Right atrium auricular region (tissue), 2 donors: ENCODE data around the gene DMD. TPM values are rescaled to one million over a fixed set of nuclear protein-coding genes. Genes with fewer than 3 reads are reported as not detected.

Experiments
- DNase-seq: peaks from one replicate; pipeline ENCODE4 v3.0.0-alpha.2; 2019; ENCODE audit warnings: low spot score
- H3K27ac ChIP-seq, 2 donors: fragments of 200-600 bp; sonication (generic); 1 replicate in 1 of 2; 2 replicates in 1 of 2; pipeline ENCODE4 v1.5.1; 2016 to 2019
- H3K27me3 ChIP-seq, 2 donors: fragments of 200-600 bp; sonication (generic); one replicate each; pipeline versions ENCODE4 v1.5.1 to v1.6.0; 2017 to 2019
- H3K36me3 ChIP-seq: fragments of 200-600 bp; sonication (generic); one replicate; pipeline ENCODE4 v1.5.1; 2016
- H3K4me1 ChIP-seq, 2 donors: fragments of 200-600 bp; sonication (generic); one replicate each; pipeline versions ENCODE4 v1.5.1 to v1.6.0; 2017 to 2019
- H3K4me3 ChIP-seq, 2 donors: fragments of 200-600 bp; sonication (generic); 1 replicate in 1 of 2; 2 replicates in 1 of 2; pipeline ENCODE4 v1.5.1; 2017 to 2019; ENCODE audit warnings: mild to moderate bottlenecking in 1 of 2, moderate library complexity in 1 of 2
- H3K9me3 ChIP-seq, 2 donors: fragments of 200-600 bp; sonication (generic); one replicate each; pipeline ENCODE4 v1.5.1; 2019
- CTCF ChIP-seq, 2 donors: fragments of 200-600 bp; sonication (generic); IDR thresholded peaks; one replicate each; pipeline ENCODE4 v1.5.1; 2019; ENCODE audit warnings: antibody characterized with exemption in 2 of 2
- total RNA-seq, 2 donors: library from RNA; depleted of rRNA; stranded (reverse); fragments of >200 nt; gene quantifications; one replicate each; pipeline ENCODE4 v1.1.0, GENCODE V29; 2016

The DMD gene
- total RNA-seq, 2 donors from 2014 or later: 111 to 135 TPM

- Histone ChIP-seq H3K9me3 (no peaks in the 10 kb centered on the region), H3K27me3 (no peaks in the 10 kb centered on the region), H3K36me3 (no peaks in the 10 kb centered on the region), H3K27ac (no peak overlapping the region), H3K4me3 (no peak overlapping the region), H3K4me1 (no peaks in the 10 kb centered on the region)
- no peak for DNase-seq
- TF ChIP-seq CTCF (IDR thresholded peaks at IDR 0.05): no peak
These were observed 1578.0 kb downstream of the DMD start for GRCh38 chrX:31633349-31633748.

- no peak for TF ChIP-seq CTCF (IDR thresholded peaks at IDR 0.05)
- no peaks in the 10 kb centered on the region for H3K9me3 ChIP-seq
- no peak overlapping the region for H3K27ac ChIP-seq
- H3K27me3 ChIP-seq: no peaks in the 10 kb centered on the region
- H3K4me1 ChIP-seq: no peaks in the 10 kb centered on the region
- no peak for DNase-seq
- H3K36me3 ChIP-seq: no peaks in the 10 kb centered on the region
- H3K4me3 ChIP-seq: no peak overlapping the region
These were observed 1582.2 kb downstream of the DMD start for GRCh38 chrX:31629195-31629594.

- Histone ChIP-seq H3K9me3 (no peaks in the 10 kb centered on the region), H3K4me1 (no peaks in the 10 kb centered on the region), H3K36me3 (no peaks in the 10 kb centered on the region), H3K27me3 (no peaks in the 10 kb centered on the region), H3K4me3 (no peak overlapping the region), H3K27ac (no peak overlapping the region)
- no peak for TF ChIP-seq CTCF (IDR thresholded peaks at IDR 0.05)
- DNase-seq: no peak
These were observed 1602.2 kb downstream of the DMD start for GRCh38 chrX:31609130-31609529.

GRCh38 chrX:31608638-31609037 is 1602.7 kb downstream of the DMD start:
- no peak for TF ChIP-seq CTCF (IDR thresholded peaks at IDR 0.05)
- Histone ChIP-seq H3K27me3 (no peaks in the 10 kb centered on the region), H3K9me3 (no peaks in the 10 kb centered on the region), H3K4me3 (no peak overlapping the region), H3K27ac (no peak overlapping the region), H3K4me1 (no peaks in the 10 kb centered on the region), H3K36me3 (no peaks in the 10 kb centered on the region)
- DNase-seq: no peak

GRCh38 chrX:31606771-31607170 is 1604.6 kb downstream of the DMD start:
- Histone ChIP-seq H3K4me3 (no peak overlapping the region), H3K4me1 (no peaks in the 10 kb centered on the region), H3K9me3 (no peaks in the 10 kb centered on the region), H3K27me3 (no peaks in the 10 kb centered on the region), H3K27ac (no peak overlapping the region), H3K36me3 (no peaks in the 10 kb centered on the region)
- no peak for TF ChIP-seq CTCF (IDR thresholded peaks at IDR 0.05)
- DNase-seq: no peak

GRCh38 chrX:31604629-31605221 is 1606.6 kb downstream of the DMD start:
- H3K4me3 ChIP-seq: no peak overlapping the region
- H3K27ac ChIP-seq: no peak overlapping the region
- H3K4me1 ChIP-seq: no peaks in the 10 kb centered on the region
- H3K27me3 ChIP-seq: no peaks in the 10 kb centered on the region
- no peak for TF ChIP-seq CTCF (IDR thresholded peaks at IDR 0.05)
- no peaks in the 10 kb centered on the region for H3K36me3 ChIP-seq
- H3K9me3 ChIP-seq: no peaks in the 10 kb centered on the region
- DNase-seq: no peak
